HG02623 (cell line): ENCODE results near the gene NTN3.
A peak's percentile ranks its signal among the peaks of the same experiment; 100 is the strongest.
"Not testable (repeated sequence)": the region's sequence is repeated elsewhere in the genome, so short reads cannot be mapped to it uniquely, and the experiment has no call there.

Experiments
- ATAC-seq: cut with Tn5 transposase; IDR thresholded peaks from one replicate; pipeline ENCODE4 v1.9.1; 2021; ENCODE audit warnings: moderate library complexity; ENCODE audit not compliant: unreplicated experiment

NTN3 gene

GRCh38 chr16:2439598-2439997 is 31.5 kb upstream of the NTN3 start:
- ATAC-seq = no peak

- ATAC-seq = not testable (repeated sequence)
These were observed 29.8 kb upstream of the NTN3 start for GRCh38 chr16:2441143-2441804.

- no peak for ATAC-seq
These were observed 27.5 kb upstream of the NTN3 start for GRCh38 chr16:2443555-2443954.

- ATAC-seq = no peak
These were observed 23.0 kb upstream of the NTN3 start for GRCh38 chr16:2447920-2448583.

- no peak for ATAC-seq
These were observed 22.0 kb upstream of the NTN3 start for GRCh38 chr16:2449118-2449517.

GRCh38 chr16:2450535-2450934 is 20.6 kb upstream of the NTN3 start:
- ATAC-seq = no peak

- ATAC-seq = no peak
These were observed 20.1 kb upstream of the NTN3 start for GRCh38 chr16:2450975-2451381.

GRCh38 chr16:2451851-2452320 is 19.2 kb upstream of the NTN3 start:
- no peak for ATAC-seq

GRCh38 chr16:2452650-2453049 is 18.4 kb upstream of the NTN3 start:
- ATAC-seq = no peak

GRCh38 chr16:2455081-2455845 is 15.8 kb upstream of the NTN3 start:
- no peak for ATAC-seq

- no peak for ATAC-seq
These were observed 14.4 kb upstream of the NTN3 start for GRCh38 chr16:2456551-2457153.

- ATAC-seq = no peak
These were observed 13.8 kb upstream of the NTN3 start for GRCh38 chr16:2457267-2457666.

- no peak for ATAC-seq
These were observed 13.2 kb upstream of the NTN3 start for GRCh38 chr16:2457946-2458345.

- ATAC-seq = no peak
These were observed 12.0 kb upstream of the NTN3 start for GRCh38 chr16:2458887-2459646.

GRCh38 chr16:2459647-2460390 is 11.3 kb upstream of the NTN3 start, which contains the start of gene TEDC2:
TEDC2 (plus strand) TSS chr16:2460109; CDS start chr16:2460145, 36 bp downstream.
- ATAC-seq = peak; percentile 86

- ATAC-seq = no peak
These were observed 10.7 kb upstream of the NTN3 start for GRCh38 chr16:2460391-2460713.

GRCh38 chr16:2460916-2461315 is 10.2 kb upstream of the NTN3 start:
- ATAC-seq = no peak

- ATAC-seq = no peak
These were observed 8.8 kb upstream of the NTN3 start for GRCh38 chr16:2462031-2462866.

GRCh38 chr16:2464333-2464732 is 6.8 kb upstream of the NTN3 start:
- no peak for ATAC-seq
